ENCODE results near the gene SLC35F3. TPM values are rescaled to one million over a fixed set of nuclear protein-coding genes. Genes with fewer than 3 reads are reported as not detected.

The SLC35F3 gene
- total and polyA plus RNA-seq, 2 experiments from 2014 or later, result 1.0 to 3.2 TPM

DNA sequence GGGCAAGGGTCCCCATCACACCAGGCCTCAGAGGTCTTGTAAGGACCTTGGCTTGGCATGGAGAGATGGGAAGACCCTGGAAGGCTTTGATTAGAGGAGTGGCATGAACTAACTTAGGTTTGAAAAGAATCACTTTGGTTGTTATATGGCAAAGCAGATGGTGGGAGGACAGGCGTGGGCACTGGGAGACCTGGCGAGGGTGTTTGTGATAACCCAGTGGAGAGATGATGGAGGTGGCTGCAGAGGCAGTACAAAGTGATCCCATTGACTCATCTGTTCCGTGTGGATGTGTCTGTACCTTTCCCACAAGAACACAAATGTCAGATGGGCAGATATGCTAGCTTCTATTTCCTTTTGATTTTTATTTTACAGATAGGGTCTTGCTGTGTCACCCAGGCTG lies 168.3 kb downstream of the SLC35F3 start:
- DNase-seq (ENCODE audit: low spot score) (no peak), ATAC-seq (no peak)
- Histone ChIP-seq H3K79me2 (replicated peaks; ENCODE audit: insufficient read depth) (no peaks in the 10 kb centered on the region), H3K9me2 (ENCODE audit: insufficient read depth) (peaks cover 3% of the 10 kb centered on the region; the same call in 1 of the 2 replicates), H3K36me3 (ENCODE audit: insufficient read depth) (no peaks in the 10 kb centered on the region), H3K27ac (ENCODE audit: low read depth) (no peak overlapping the region), H3K4me1 (ENCODE audit: insufficient read depth) (peaks cover 6% of the 10 kb centered on the region; the same call in 1 of the 2 replicates), H4K20me1 (replicated peaks; ENCODE audit: insufficient read depth) (no peaks in the 10 kb centered on the region), H3K4me2 (no peak overlapping the region), H2AFZ (no peak overlapping the region), H3K4me3 (no peak overlapping the region), H3F3A (replicated peaks; ENCODE audit: low read depth) (no peaks in the 10 kb centered on the region), H3K27me3 (ENCODE audit: insufficient read depth) (no peaks in the 10 kb centered on the region)
- no peak overlapping the region for H3K27ac Mint-ChIP-seq
- peaks cover 14% of the 10 kb centered on the region for H3K4me1 Mint-ChIP-seq
- TF ChIP-seq, protein P1, sequence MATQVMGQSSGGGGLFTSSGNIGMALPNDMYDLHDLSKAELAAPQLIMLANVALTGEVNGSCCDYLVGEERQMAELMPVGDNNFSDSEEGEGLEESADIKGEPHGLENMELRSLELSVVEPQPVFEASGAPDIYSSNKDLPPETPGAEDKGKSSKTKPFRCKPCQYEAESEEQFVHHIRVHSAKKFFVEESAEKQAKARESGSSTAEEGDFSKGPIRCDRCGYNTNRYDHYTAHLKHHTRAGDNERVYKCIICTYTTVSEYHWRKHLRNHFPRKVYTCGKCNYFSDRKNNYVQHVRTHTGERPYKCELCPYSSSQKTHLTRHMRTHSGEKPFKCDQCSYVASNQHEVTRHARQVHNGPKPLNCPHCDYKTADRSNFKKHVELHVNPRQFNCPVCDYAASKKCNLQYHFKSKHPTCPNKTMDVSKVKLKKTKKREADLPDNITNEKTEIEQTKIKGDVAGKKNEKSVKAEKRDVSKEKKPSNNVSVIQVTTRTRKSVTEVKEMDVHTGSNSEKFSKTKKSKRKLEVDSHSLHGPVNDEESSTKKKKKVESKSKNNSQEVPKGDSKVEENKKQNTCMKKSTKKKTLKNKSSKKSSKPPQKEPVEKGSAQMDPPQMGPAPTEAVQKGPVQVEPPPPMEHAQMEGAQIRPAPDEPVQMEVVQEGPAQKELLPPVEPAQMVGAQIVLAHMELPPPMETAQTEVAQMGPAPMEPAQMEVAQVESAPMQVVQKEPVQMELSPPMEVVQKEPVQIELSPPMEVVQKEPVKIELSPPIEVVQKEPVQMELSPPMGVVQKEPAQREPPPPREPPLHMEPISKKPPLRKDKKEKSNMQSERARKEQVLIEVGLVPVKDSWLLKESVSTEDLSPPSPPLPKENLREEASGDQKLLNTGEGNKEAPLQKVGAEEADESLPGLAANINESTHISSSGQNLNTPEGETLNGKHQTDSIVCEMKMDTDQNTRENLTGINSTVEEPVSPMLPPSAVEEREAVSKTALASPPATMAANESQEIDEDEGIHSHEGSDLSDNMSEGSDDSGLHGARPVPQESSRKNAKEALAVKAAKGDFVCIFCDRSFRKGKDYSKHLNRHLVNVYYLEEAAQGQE (IDR thresholded peaks at IDR 0.05; ENCODE audit: unreplicated experiment), result no peak
- no peak for TF ChIP-seq CREB1 (CRISPR knock-in tag; IDR thresholded peaks at IDR 0.05; ENCODE audit: low read depth)
- TF ChIP-seq, protein P2, sequence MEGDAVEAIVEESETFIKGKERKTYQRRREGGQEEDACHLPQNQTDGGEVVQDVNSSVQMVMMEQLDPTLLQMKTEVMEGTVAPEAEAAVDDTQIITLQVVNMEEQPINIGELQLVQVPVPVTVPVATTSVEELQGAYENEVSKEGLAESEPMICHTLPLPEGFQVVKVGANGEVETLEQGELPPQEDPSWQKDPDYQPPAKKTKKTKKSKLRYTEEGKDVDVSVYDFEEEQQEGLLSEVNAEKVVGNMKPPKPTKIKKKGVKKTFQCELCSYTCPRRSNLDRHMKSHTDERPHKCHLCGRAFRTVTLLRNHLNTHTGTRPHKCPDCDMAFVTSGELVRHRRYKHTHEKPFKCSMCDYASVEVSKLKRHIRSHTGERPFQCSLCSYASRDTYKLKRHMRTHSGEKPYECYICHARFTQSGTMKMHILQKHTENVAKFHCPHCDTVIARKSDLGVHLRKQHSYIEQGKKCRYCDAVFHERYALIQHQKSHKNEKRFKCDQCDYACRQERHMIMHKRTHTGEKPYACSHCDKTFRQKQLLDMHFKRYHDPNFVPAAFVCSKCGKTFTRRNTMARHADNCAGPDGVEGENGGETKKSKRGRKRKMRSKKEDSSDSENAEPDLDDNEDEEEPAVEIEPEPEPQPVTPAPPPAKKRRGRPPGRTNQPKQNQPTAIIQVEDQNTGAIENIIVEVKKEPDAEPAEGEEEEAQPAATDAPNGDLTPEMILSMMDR (conservative IDR thresholded peaks at IDR 0.05; ENCODE audit: low read depth in 2 of 2), result no peak
- no peak for TF ChIP-seq EZH2phosphoT487 (IDR thresholded peaks at IDR 0.05; ENCODE audit: unreplicated experiment)
- TF ChIP-seq, protein P3, sequence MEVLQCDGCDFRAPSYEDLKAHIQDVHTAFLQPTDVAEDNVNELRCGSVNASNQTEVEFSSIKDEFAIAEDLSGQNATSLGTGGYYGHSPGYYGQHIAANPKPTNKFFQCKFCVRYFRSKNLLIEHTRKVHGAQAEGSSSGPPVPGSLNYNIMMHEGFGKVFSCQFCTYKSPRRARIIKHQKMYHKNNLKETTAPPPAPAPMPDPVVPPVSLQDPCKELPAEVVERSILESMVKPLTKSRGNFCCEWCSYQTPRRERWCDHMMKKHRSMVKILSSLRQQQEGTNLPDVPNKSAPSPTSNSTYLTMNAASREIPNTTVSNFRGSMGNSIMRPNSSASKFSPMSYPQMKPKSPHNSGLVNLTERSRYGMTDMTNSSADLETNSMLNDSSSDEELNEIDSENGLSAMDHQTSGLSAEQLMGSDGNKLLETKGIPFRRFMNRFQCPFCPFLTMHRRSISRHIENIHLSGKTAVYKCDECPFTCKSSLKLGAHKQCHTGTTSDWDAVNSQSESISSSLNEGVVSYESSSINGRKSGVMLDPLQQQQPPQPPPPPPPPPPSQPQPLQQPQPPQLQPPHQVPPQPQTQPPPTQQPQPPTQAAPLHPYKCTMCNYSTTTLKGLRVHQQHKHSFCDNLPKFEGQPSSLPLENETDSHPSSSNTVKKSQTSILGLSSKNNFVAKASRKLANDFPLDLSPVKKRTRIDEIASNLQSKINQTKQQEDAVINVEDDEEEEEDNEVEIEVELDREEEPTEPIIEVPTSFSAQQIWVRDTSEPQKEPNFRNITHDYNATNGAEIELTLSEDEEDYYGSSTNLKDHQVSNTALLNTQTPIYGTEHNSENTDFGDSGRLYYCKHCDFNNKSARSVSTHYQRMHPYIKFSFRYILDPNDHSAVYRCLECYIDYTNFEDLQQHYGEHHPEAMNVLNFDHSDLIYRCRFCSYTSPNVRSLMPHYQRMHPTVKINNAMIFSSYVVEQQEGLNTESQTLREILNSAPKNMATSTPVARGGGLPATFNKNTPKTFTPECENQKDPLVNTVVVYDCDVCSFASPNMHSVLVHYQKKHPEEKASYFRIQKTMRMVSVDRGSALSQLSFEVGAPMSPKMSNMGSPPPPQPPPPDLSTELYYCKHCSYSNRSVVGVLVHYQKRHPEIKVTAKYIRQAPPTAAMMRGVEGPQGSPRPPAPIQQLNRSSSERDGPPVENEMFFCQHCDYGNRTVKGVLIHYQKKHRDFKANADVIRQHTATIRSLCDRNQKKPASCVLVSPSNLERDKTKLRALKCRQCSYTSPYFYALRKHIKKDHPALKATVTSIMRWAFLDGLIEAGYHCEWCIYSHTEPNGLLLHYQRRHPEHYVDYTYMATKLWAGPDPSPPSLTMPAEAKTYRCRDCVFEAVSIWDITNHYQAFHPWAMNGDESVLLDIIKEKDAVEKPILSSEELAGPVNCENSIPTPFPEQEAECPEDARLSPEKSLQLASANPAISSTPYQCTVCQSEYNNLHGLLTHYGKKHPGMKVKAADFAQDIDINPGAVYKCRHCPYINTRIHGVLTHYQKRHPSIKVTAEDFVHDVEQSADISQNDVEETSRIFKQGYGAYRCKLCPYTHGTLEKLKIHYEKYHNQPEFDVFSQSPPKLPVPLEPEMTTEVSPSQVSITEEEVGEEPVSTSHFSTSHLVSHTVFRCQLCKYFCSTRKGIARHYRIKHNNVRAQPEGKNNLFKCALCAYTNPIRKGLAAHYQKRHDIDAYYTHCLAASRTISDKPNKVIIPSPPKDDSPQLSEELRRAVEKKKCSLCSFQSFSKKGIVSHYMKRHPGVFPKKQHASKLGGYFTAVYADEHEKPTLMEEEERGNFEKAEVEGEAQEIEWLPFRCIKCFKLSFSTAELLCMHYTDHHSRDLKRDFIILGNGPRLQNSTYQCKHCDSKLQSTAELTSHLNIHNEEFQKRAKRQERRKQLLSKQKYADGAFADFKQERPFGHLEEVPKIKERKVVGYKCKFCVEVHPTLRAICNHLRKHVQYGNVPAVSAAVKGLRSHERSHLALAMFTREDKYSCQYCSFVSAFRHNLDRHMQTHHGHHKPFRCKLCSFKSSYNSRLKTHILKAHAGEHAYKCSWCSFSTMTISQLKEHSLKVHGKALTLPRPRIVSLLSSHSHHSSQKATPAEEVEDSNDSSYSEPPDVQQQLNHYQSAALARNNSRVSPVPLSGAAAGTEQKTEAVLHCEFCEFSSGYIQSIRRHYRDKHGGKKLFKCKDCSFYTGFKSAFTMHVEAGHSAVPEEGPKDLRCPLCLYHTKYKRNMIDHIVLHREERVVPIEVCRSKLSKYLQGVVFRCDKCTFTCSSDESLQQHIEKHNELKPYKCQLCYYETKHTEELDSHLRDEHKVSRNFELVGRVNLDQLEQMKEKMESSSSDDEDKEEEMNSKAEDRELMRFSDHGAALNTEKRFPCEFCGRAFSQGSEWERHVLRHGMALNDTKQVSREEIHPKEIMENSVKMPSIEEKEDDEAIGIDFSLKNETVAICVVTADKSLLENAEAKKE (CRISPR knock-in tag; IDR thresholded peaks at IDR 0.05), result no peak
- TF ChIP-seq, protein P4, sequence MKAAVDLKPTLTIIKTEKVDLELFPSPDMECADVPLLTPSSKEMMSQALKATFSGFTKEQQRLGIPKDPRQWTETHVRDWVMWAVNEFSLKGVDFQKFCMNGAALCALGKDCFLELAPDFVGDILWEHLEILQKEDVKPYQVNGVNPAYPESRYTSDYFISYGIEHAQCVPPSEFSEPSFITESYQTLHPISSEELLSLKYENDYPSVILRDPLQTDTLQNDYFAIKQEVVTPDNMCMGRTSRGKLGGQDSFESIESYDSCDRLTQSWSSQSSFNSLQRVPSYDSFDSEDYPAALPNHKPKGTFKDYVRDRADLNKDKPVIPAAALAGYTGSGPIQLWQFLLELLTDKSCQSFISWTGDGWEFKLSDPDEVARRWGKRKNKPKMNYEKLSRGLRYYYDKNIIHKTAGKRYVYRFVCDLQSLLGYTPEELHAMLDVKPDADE (IDR thresholded peaks at IDR 0.05), result no peak
- no peak for TF ChIP-seq JUNB (IDR thresholded peaks at IDR 0.05; ENCODE audit: unreplicated experiment)
- TF ChIP-seq EZH2 (IDR thresholded peaks at IDR 0.05; ENCODE audit: low read depth, unreplicated experiment), result no peak
- TF ChIP-seq POLR2AphosphoS5 (IDR thresholded peaks at IDR 0.05; ENCODE audit: low read depth), result no peak
- no peak for TF ChIP-seq NANOG (IDR thresholded peaks at IDR 0.05; ENCODE audit: borderline replicate concordance)
- no peak for TF ChIP-seq ZNF114 (CRISPR knock-in tag; IDR thresholded peaks at IDR 0.05)
- H3K9me3 Mint-ChIP-seq, result no peaks in the 10 kb centered on the region; the same call in 2 of the 3 replicates
- no peak overlapping the region for H3K4me3 Mint-ChIP-seq
- H3K27me3 Mint-ChIP-seq (ENCODE audit: insufficient read depth, low read depth, poor library complexity), result peaks cover 11% of the 10 kb centered on the region
- no peaks in the 10 kb centered on the region for H3K36me3 Mint-ChIP-seq (ENCODE audit: low read depth)
